Measurements from ENCODE around the gene PARVB.

- TF ChIP-seq, protein P1, sequence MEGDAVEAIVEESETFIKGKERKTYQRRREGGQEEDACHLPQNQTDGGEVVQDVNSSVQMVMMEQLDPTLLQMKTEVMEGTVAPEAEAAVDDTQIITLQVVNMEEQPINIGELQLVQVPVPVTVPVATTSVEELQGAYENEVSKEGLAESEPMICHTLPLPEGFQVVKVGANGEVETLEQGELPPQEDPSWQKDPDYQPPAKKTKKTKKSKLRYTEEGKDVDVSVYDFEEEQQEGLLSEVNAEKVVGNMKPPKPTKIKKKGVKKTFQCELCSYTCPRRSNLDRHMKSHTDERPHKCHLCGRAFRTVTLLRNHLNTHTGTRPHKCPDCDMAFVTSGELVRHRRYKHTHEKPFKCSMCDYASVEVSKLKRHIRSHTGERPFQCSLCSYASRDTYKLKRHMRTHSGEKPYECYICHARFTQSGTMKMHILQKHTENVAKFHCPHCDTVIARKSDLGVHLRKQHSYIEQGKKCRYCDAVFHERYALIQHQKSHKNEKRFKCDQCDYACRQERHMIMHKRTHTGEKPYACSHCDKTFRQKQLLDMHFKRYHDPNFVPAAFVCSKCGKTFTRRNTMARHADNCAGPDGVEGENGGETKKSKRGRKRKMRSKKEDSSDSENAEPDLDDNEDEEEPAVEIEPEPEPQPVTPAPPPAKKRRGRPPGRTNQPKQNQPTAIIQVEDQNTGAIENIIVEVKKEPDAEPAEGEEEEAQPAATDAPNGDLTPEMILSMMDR (IDR thresholded peaks at IDR 0.05; ENCODE audit: extremely low read depth in 1 of 2, insufficient read depth in 1 of 2, low read depth in 1 of 2, low read length in 2 of 2) = no peak
- TF ChIP-seq JUN (IDR thresholded peaks at IDR 0.05; ENCODE audit: borderline replicate concordance, insufficient read depth, insufficient read length, low read depth) (no peak), POLR2A (IDR thresholded peaks at IDR 0.05; ENCODE audit: low read depth, low read length) (no peak), FOS (IDR thresholded peaks at IDR 0.05; ENCODE audit: borderline replicate concordance, insufficient read depth, low read length) (no peak), MYC (IDR thresholded peaks at IDR 0.05; ENCODE audit: low read depth, low read length) (no peak), EZH2 (IDR thresholded peaks at IDR 0.05; ENCODE audit: borderline replicate concordance, low read depth, low read length, severe bottlenecking) (no peak), POLR2AphosphoS5 (IDR thresholded peaks at IDR 0.05; ENCODE audit: insufficient read depth, low read depth, low read length) (no peak), GATA2 (IDR thresholded peaks at IDR 0.05; ENCODE audit: insufficient read depth, insufficient read length, low read depth, low read length) (no peak)
- TF ChIP-seq, protein P2, sequence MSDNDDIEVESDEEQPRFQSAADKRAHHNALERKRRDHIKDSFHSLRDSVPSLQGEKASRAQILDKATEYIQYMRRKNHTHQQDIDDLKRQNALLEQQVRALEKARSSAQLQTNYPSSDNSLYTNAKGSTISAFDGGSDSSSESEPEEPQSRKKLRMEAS (IDR thresholded peaks at IDR 0.05; ENCODE audit: insufficient read depth, insufficient read length) = no peak
Measured at GRCh38 chr22:44159811-44160210, 135.7 kb downstream of the PARVB start.

All from endothelial cell of umbilical vein (primary cell).